ENCODE results near the gene LARGE2.

- TF ChIP-seq PATZ1 (CRISPR knock-in tag; IDR thresholded peaks at IDR 0.05; ENCODE audit: borderline replicate concordance), result no peak
- TF ChIP-seq, protein P1, sequence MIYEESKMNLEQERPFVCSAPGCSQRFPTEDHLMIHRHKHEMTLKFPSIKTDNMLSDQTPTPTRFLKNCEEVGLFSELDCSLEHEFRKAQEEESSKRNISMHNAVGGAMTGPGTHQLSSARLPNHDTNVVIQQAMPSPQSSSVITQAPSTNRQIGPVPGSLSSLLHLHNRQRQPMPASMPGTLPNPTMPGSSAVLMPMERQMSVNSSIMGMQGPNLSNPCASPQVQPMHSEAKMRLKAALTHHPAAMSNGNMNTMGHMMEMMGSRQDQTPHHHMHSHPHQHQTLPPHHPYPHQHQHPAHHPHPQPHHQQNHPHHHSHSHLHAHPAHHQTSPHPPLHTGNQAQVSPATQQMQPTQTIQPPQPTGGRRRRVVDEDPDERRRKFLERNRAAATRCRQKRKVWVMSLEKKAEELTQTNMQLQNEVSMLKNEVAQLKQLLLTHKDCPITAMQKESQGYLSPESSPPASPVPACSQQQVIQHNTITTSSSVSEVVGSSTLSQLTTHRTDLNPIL (CRISPR knock-in tag; IDR thresholded peaks at IDR 0.05; ENCODE audit: low read depth), result no peak
- TF ChIP-seq TOX (CRISPR knock-in tag; IDR thresholded peaks at IDR 0.05; ENCODE audit: borderline replicate concordance), result no peak
- TF ChIP-seq BACH2 (CRISPR knock-in tag; IDR thresholded peaks at IDR 0.05; ENCODE audit: borderline replicate concordance), result no peak
- no peak for TF ChIP-seq ZC3H10 (CRISPR knock-in tag; IDR thresholded peaks at IDR 0.05)
- no peak for TF ChIP-seq ZFP30 (CRISPR knock-in tag; IDR thresholded peaks at IDR 0.05)
- no peak for TF ChIP-seq ARNTL (CRISPR knock-in tag; IDR thresholded peaks at IDR 0.05; ENCODE audit: borderline replicate concordance, low read depth)
- TF ChIP-seq PPARA (CRISPR knock-in tag; IDR thresholded peaks at IDR 0.05; ENCODE audit: borderline replicate concordance), result no peak
- TF ChIP-seq, protein P2, sequence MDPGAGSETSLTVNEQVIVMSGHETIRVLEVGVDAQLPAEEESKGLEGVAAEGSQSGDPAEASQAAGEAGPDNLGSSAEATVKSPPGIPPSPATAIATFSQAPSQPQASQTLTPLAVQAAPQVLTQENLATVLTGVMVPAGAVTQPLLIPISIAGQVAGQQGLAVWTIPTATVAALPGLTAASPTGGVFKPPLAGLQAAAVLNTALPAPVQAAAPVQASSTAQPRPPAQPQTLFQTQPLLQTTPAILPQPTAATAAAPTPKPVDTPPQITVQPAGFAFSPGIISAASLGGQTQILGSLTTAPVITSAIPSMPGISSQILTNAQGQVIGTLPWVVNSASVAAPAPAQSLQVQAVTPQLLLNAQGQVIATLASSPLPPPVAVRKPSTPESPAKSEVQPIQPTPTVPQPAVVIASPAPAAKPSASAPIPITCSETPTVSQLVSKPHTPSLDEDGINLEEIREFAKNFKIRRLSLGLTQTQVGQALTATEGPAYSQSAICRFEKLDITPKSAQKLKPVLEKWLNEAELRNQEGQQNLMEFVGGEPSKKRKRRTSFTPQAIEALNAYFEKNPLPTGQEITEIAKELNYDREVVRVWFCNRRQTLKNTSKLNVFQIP (CRISPR knock-in tag; IDR thresholded peaks at IDR 0.05; ENCODE audit: borderline replicate concordance, low read depth), result no peak
Measured at GRCh38 chr11:45889966-45890365, 32.5 kb upstream of the LARGE2 start.

Data from SK-N-SH treated with all-trans-retinoic acid at 6 μM for 48 hours (cell line).